Ovary (tissue), 9 donors: Measurements from ENCODE around the gene CHMP4A. TPM values are rescaled to one million over a fixed set of nuclear protein-coding genes. Genes with fewer than 3 reads are reported as not detected.

Source experiments
- DNase-seq, 5 donors: peaks; one replicate each; pipeline ENCODE4 v3.0.0-alpha.2; 2019 to 2020
- H3K27ac ChIP-seq, 2 donors: fragments of 200-600 bp; one replicate each; pipeline versions ENCODE4 v1.5.1 to v1.8.0; 2019 to 2022
- H3K27me3 ChIP-seq: fragments of 200-600 bp; one replicate; pipeline ENCODE4 v1.8.0; 2022
- H3K36me3 ChIP-seq: fragments of 200-600 bp; sonication (generic); one replicate; pipeline ENCODE4 v1.5.1; 2019
- H3K4me1 ChIP-seq: one replicate; pipeline ENCODE4 v1.8.1; 2013; ENCODE audit warnings: mild to moderate bottlenecking, moderate library complexity; ENCODE audit not compliant: insufficient read depth
- H3K4me3 ChIP-seq: fragments of 200-600 bp; sonication (generic); one replicate; pipeline ENCODE4 v1.5.1; 2017
- H3K9me3 ChIP-seq, 2 donors: fragments of 200-600 bp in 1 of 2; sonication (generic) in 1 of 2; one replicate each; pipeline versions ENCODE4 v1.5.1 to v1.8.1; 2013 to 2019; ENCODE audit warnings: mild to moderate bottlenecking in 1 of 2, moderate library complexity in 1 of 2
- CTCF ChIP-seq, 3 donors: fragments of 450-650 bp in 2 of 3; fragments of 200-600 bp in 1 of 3; IDR thresholded peaks; one replicate each; pipeline versions ENCODE4 v1.5.1 to v1.8.0; 2016 to 2022; ENCODE audit warnings: antibody characterized with exemption in 3 of 3, mild to moderate bottlenecking in 1 of 3
- EP300 ChIP-seq: sonication (generic); formaldehyde crosslinking; IDR thresholded peaks from one replicate; pipeline ENCODE4 v1.6.1; 2017; ENCODE audit warnings: antibody characterized with exemption
- POLR2A ChIP-seq: fragments of 450-650 bp; IDR thresholded peaks from one replicate; pipeline ENCODE4 v1.6.1; 2017; ENCODE audit warnings: antibody characterized with exemption, mild to moderate bottlenecking, moderate library complexity
- WGBS, 3 donors: extraction: QIAGEN DNeasy Blood & Tissue Kit in 1 of 3; methylation state at CpG; one replicate each; pipeline versions ENCODE4 v1.1.5 to v1.1.7; 2013 to 2017; 5-methylcytosine and 5-hydroxymethylcytosine counted together
- intact Hi-C, 4 donors: fragments of 100-400 bp; cut with DNase I; formaldehyde crosslinking; loops; one replicate each; pipeline versions ENCODE4 v1.11.0 to v1.15.1; 2022 to 2023
- polyA plus RNA-seq, 2 donors: library from polyadenylated mRNA; stranded (reverse); fragments of 200-250 nt in 1 of 2; fragments of 350-450 nt in 1 of 2; fragmentation: Illumina TruSeq in 1 of 2; extraction: RNeasy Lipid Tissue Mini Kit (QIAGEN cat#74804) in 1 of 2; gene quantifications; one replicate each; pipeline ENCODE4 v1.2.3, GENCODE V29; 2013 to 2014
- total RNA-seq, 7 donors: library from RNA; depleted of rRNA in 2 of 7; stranded (reverse); fragments of >200 nt in 2 of 7; fragmentation: NEBNext Ultra II Directional in 3 of 7; extraction: Animal tissue kit (Norgen Biotek cat#: 25700) in 3 of 7; gene quantifications; one replicate each; pipeline versions ENCODE4 v1.1.0 to v1.2.4, GENCODE V29; 2016 to 2023
- donor health status: DM: no; HTN: no; CAD: no; lungs with moderate emphysema.
- donor health status: DM: no; HTN: no; CAD: no.
- donor health status: Bipolar disorder and iron deficiency.
- donor health status: DM: yes; HTN: yes; CAD: no.
- donor health status: DM: no; HTN: no; CAD: no.
- donor health status: DM: yes; HTN: yes; CAD: no.

CHMP4A gene
- total and polyA plus RNA-seq, 9 donors = 26.8 to 105 (median 41.7) TPM

- Histone ChIP-seq H3K27ac (no peak overlapping the region), H3K27me3 (no peaks in the 10 kb centered on the region), H3K9me3 (no peaks in the 10 kb centered on the region), H3K4me3 (no peak overlapping the region), H3K36me3 (no peaks in the 10 kb centered on the region), H3K4me1 (peaks cover 1% of the 10 kb centered on the region)
- TF ChIP-seq POLR2A (no peak), CTCF (IDR thresholded peaks at IDR 0.05) (no peak), EP300 (no peak)
- intact Hi-C loops = no loop called here
- peak in 1 of 5 donors; percentile 20 for DNase-seq
- 82 to 86% (median 82%) methylated on average over 7 of the region's 7 CpGs for WGBS, 3 donors
Observed at GRCh38 chr14:24253936-24254335, 40.6 kb upstream of the CHMP4A start.

GRCh38 chr14:24252289-24253124 is 39.2 kb upstream of the CHMP4A start:
- Histone ChIP-seq H3K9me3 (no peaks in the 10 kb centered on the region), H3K36me3 (no peaks in the 10 kb centered on the region), H3K27ac (no peak overlapping the region), H3K4me1 (no peaks in the 10 kb centered on the region), H3K27me3 (no peaks in the 10 kb centered on the region), H3K4me3 (no peak overlapping the region)
- WGBS, 3 donors = 79 to 85% (median 80%) methylated on average over 11 of the region's 11 CpGs
- DNase-seq = peak in 1 of 5 donors; percentile 22
- intact Hi-C loops = no loop called here
- TF ChIP-seq POLR2A = no peak
- no peak for TF ChIP-seq EP300
- TF ChIP-seq CTCF (IDR thresholded peaks at IDR 0.05) = no peak

- intact Hi-C loops = no loop called here
- Histone ChIP-seq H3K4me1 (no peaks in the 10 kb centered on the region), H3K36me3 (no peaks in the 10 kb centered on the region), H3K4me3 (no peak overlapping the region), H3K9me3 (no peaks in the 10 kb centered on the region), H3K27ac (no peak overlapping the region), H3K27me3 (no peaks in the 10 kb centered on the region)
- 86 to 100% (median 91%) methylated on average over 1 of the region's 1 CpG for WGBS, 3 donors
- DNase-seq = peak in 1 of 5 donors; percentile 6
- TF ChIP-seq CTCF (IDR thresholded peaks at IDR 0.05) = no peak
- no peak for TF ChIP-seq EP300
- TF ChIP-seq POLR2A = no peak
Observed at GRCh38 chr14:24251880-24252288, 38.6 kb upstream of the CHMP4A start.

GRCh38 chr14:24250354-24250753 is 37.1 kb upstream of the CHMP4A start:
- Histone ChIP-seq H3K4me3 (no peak overlapping the region), H3K36me3 (no peaks in the 10 kb centered on the region), H3K27ac (no peak overlapping the region), H3K4me1 (no peaks in the 10 kb centered on the region), H3K9me3 (no peaks in the 10 kb centered on the region), H3K27me3 (no peaks in the 10 kb centered on the region)
- peak in 1 of 5 donors; percentile 14 for DNase-seq
- TF ChIP-seq CTCF (IDR thresholded peaks at IDR 0.05) = no peak
- TF ChIP-seq POLR2A = no peak
- TF ChIP-seq EP300 = no peak
- 55 to 64% (median 59%) methylated on average over 4 of the region's 4 CpGs for WGBS, 3 donors
- intact Hi-C loops = no loop called here
